Measurements from ENCODE around the gene ZNF175.
A peak's percentile ranks its signal among the peaks of the same experiment; 100 is the strongest.

ZNF175 gene

GRCh38 chr19:51570962-51571575 lies at the start of gene ZNF175:
ZNF175 (plus strand) TSS chr19:51571283; CDS start chr19:51573330, 2,047 bp downstream.
- peak; percentile 86 for DNase-seq

GRCh38 chr19:51521357-51521756 lies 49.7 kb upstream of the ZNF175 start:
- DNase-seq: no peak

- DNase-seq: no peak
Measured at GRCh38 chr19:51521781-51522180, 49.3 kb upstream of the ZNF175 start.

GRCh38 chr19:51524666-51525264 lies 46.3 kb upstream of the ZNF175 start:
- DNase-seq: no peak

GRCh38 chr19:51525651-51526050 lies 45.4 kb upstream of the ZNF175 start:
- no peak for DNase-seq

GRCh38 chr19:51529301-51529700 lies 41.8 kb upstream of the ZNF175 start:
- DNase-seq: no peak

- DNase-seq: no peak
Measured at GRCh38 chr19:51530616-51531015, 40.5 kb upstream of the ZNF175 start.

GRCh38 chr19:51531349-51532315 lies 39.5 kb upstream of the ZNF175 start, which contains the start of gene SIGLEC6:
SIGLEC6 (minus strand) TSS chr19:51531670; CDS start chr19:51531648, 22 bp downstream.
- no peak for DNase-seq

GRCh38 chr19:51535535-51535934 lies 35.5 kb upstream of the ZNF175 start:
- DNase-seq: no peak

GRCh38 chr19:51539821-51540366 lies 31.2 kb upstream of the ZNF175 start:
- no peak for DNase-seq

- DNase-seq: no peak
Measured at GRCh38 chr19:51541458-51542357, 29.4 kb upstream of the ZNF175 start.

- DNase-seq: no peak
Measured at GRCh38 chr19:51542699-51543098, 28.4 kb upstream of the ZNF175 start.

- no peak for DNase-seq
Measured at GRCh38 chr19:51544038-51544437, 27.0 kb upstream of the ZNF175 start.

GRCh38 chr19:51546107-51546649 lies 24.9 kb upstream of the ZNF175 start:
- no peak for DNase-seq

- DNase-seq: no peak
Measured at GRCh38 chr19:51546650-51547396, 24.3 kb upstream of the ZNF175 start.

GRCh38 chr19:51547397-51548212 lies 23.5 kb upstream of the ZNF175 start:
- no peak for DNase-seq

GRCh38 chr19:51548213-51548651 lies 22.9 kb upstream of the ZNF175 start:
- no peak for DNase-seq

- DNase-seq: no peak
Measured at GRCh38 chr19:51548891-51549305, 22.2 kb upstream of the ZNF175 start.

GRCh38 chr19:51549533-51550324 lies 21.4 kb upstream of the ZNF175 start:
- no peak for DNase-seq

Measured in activated CD8-positive, alpha-beta memory T cell treated with anti-CD3 and anti-CD28 coated beads, Interleukin-2, amount 50 U/mL, for 4 hours (primary cell).